Measurements from ENCODE around the gene TMEM220. TPM values are rescaled to one million over a fixed set of nuclear protein-coding genes. Genes with fewer than 3 reads are reported as not detected.

Gene TMEM220
- total RNA-seq, 1 donor from 2014 or later = 0.56 TPM

DNA sequence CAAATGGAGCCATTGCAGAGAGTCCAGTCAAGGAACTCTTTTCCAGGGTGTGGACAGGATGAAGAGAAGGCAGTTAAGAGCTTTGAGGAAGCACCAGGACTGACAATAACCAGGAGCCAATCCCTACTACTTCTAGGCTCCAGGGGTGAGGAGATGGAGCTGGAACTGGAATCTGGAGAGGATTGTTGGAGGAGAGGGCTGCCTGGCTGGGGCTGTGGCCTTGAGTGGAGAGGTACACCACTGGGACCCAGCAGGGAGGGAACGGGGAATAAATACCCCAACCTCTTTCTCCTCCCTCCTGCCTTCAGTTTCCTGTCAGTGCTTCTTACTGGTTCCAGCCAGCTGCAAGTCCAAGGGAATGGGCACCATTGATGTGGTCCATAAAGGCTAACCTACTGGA is 32.2 kb upstream of the TMEM220 start:
- no peaks in the 10 kb centered on the region for H3K9me3 Mint-ChIP-seq
- intact Hi-C loops (cut with micrococcal nuclease) = no loop called here
- no peaks in the 10 kb centered on the region for H3K36me3 Mint-ChIP-seq (ENCODE audit: low read depth)
- H3K27ac Mint-ChIP-seq = no peak overlapping the region
- no peak overlapping the region for H3K4me3 Mint-ChIP-seq
- no peaks in the 10 kb centered on the region for H3K4me1 Mint-ChIP-seq
- no peaks in the 10 kb centered on the region for H3K27me3 Mint-ChIP-seq
- no peak for DNase-seq

DNA sequence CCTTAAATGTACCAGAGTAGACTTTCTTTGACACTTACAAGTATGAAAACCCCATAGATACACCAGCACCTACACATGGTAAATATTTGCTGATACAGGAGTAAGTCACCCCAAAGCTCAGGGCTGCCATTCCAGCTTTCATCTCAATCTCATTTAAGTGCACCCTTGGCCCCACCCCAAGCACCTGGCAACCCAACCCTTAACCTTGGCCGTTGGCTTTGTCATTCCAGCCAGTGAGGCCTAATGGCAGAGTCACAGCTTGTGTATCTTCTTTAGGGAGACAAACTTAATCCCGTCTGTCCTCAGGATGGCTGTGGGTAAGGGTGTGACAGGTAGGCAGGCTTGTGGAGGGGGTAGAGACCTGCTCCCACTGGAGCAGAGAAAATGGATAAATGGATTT is 31.5 kb upstream of the TMEM220 start:
- Mint-ChIP-seq H3K27ac (no peak overlapping the region), H3K27me3 (no peaks in the 10 kb centered on the region), H3K36me3 (ENCODE audit: low read depth) (no peaks in the 10 kb centered on the region), H3K9me3 (no peaks in the 10 kb centered on the region), H3K4me1 (no peaks in the 10 kb centered on the region), H3K4me3 (no peak overlapping the region)
- intact Hi-C loops (cut with micrococcal nuclease) = no loop called here
- no peak for DNase-seq

DNA sequence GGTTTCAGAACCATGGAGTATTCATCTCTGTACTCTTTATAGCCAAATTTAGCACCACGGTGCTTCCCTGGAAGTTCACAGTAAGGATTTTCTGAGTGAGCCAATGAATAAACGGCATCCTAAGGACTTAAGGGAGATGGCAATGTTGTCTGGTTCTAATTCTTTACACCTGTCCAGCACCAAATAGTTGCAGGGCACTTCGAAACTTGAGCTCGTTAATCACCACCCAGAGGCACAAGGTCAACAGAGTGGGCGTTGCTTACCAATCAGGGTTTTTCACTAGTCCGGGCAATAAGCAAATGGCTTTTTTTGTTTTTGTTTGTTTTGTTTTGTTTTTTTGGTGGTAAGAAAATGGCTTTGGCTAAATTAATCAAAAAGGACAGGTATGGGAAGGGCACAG is 28.2 kb upstream of the TMEM220 start:
- no peaks in the 10 kb centered on the region for H3K36me3 Mint-ChIP-seq (ENCODE audit: low read depth)
- H3K4me3 Mint-ChIP-seq = no peak overlapping the region
- intact Hi-C loops (cut with micrococcal nuclease) = no loop called here
- peaks cover 3% of the 10 kb centered on the region for H3K27me3 Mint-ChIP-seq
- no peak overlapping the region for H3K27ac Mint-ChIP-seq
- no peaks in the 10 kb centered on the region for H3K9me3 Mint-ChIP-seq
- H3K4me1 Mint-ChIP-seq = no peaks in the 10 kb centered on the region
- no peak for DNase-seq

DNA sequence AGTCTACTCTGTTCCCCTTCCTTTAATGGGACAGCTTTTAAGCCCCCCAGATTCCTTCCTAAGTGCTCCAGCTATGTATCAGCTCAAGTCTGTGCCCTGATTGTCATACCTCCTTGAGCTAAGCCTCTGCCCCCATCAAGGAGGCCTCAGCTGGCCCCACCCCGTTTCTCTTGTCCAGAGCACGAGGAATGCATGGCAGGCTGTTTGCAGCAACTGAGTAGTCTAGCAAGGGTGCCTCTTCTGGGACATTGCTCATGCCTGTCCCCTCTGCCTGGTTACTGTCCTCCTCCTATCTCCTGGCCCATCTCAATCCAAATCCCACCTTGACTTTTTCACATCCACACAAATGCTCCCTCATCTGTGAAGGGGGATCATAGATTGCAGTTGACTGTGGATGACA is 27.8 kb upstream of the TMEM220 start:
- Mint-ChIP-seq H3K9me3 (no peaks in the 10 kb centered on the region), H3K4me1 (no peaks in the 10 kb centered on the region), H3K27ac (no peak overlapping the region), H3K36me3 (ENCODE audit: low read depth) (no peaks in the 10 kb centered on the region), H3K4me3 (no peak overlapping the region), H3K27me3 (peaks cover 3% of the 10 kb centered on the region)
- intact Hi-C loops (cut with micrococcal nuclease) = no loop called here
- DNase-seq = no peak

DNA sequence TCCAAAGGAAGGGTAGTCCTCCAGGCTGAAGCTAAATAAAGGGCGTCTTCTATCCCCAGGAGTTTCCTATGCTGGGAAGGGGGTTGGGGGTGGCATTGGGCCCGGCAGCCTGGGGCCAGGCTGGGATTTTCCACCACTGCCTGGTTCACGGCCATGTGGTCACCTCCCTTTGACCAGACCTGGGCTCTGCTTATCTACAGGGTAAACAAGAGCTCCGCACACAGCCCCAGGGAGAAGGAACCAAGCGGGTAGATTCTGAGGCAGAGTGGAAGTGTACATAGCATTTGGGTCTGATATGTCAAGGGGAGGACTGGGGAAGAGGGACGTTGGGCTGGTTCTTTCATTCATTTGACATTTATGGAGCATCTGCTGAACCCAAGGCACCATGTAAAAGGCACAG is 27.2 kb upstream of the TMEM220 start:
- Mint-ChIP-seq H3K9me3 (no peaks in the 10 kb centered on the region), H3K27me3 (peaks cover 3% of the 10 kb centered on the region), H3K4me3 (no peak overlapping the region), H3K27ac (no peak overlapping the region), H3K4me1 (no peaks in the 10 kb centered on the region), H3K36me3 (ENCODE audit: low read depth) (no peaks in the 10 kb centered on the region)
- intact Hi-C loops (cut with micrococcal nuclease) = no loop called here
- DNase-seq = no peak

DNA sequence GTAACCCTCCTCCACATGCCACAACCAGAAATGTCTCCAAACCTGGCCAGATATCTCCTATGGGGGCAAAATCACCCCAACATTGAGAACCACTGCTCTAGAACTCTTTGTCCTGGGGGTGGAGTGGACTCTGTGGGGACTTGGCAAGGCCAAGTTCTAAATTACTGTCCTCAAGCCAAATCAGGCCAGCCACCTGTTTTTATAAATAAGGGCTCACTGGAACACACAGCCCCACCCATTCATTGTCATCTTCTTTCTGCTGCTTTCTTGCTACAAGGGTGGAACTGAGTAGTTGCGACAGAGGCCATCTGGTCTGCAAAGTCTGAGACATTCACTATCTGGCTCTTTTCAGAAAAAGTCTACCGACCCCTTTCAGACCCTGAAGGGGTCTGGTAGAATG is 26.8 kb upstream of the TMEM220 start:
- DNase-seq = no peak
- Mint-ChIP-seq H3K4me3 (no peak overlapping the region), H3K27me3 (peaks cover 3% of the 10 kb centered on the region), H3K27ac (no peak overlapping the region), H3K4me1 (no peaks in the 10 kb centered on the region), H3K36me3 (ENCODE audit: low read depth) (no peaks in the 10 kb centered on the region), H3K9me3 (no peaks in the 10 kb centered on the region)
- intact Hi-C loops (cut with micrococcal nuclease) = no loop called here

DNA sequence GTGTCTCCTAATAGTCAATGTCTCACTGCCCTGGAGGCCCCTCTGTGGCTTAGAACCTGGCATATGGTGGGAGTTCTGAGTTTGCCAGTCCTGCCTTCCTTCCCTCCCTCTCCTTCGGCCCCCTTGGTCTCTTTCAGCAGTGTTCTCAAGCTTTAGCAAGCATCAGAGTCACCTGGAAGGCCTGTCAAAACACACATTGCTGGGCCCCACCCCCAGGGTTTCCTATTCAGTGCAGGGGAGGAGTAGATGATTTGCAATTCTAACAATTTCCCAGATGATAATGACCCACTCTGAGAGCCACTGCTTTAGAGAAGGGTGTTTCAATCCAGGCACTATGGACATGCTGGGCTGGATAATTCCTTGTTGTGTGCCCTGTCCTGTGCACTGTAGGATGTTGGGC is 26.4 kb upstream of the TMEM220 start:
- intact Hi-C loops (cut with micrococcal nuclease) = no loop called here
- Mint-ChIP-seq H3K4me3 (no peak overlapping the region), H3K9me3 (no peaks in the 10 kb centered on the region), H3K36me3 (ENCODE audit: low read depth) (no peaks in the 10 kb centered on the region), H3K27ac (no peak overlapping the region), H3K27me3 (peaks cover 3% of the 10 kb centered on the region), H3K4me1 (no peaks in the 10 kb centered on the region)
- no peak for DNase-seq

DNA sequence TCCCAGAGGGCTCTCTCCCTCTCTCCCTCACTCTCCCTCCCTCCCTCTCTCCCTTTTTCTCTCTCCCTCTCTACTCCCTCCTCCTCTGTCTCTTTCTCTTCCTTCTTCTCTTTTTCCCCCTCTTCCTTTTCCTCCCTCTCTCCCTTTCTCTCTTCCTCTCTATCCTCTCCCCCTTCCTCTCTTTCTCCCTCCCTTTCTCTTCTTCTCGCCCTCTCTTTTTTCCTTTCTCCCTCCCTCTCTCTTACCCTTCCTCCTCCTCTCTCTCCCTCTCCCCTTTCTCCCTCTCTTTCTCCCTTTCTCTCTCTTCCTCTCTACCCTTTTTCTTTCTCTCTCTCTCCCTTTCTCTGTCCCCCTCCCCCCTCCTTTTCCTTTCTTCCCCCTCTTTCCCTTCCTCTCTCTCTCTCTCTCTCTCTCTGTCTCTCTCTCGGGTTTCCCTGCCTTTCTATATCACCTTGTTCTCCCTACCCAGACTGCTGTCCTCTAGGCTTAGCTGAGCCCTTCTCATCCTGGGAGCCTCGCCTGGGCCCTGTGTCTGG is 25.8 kb upstream of the TMEM220 start:
- Mint-ChIP-seq H3K4me1 (no peaks in the 10 kb centered on the region), H3K9me3 (no peaks in the 10 kb centered on the region), H3K27me3 (peaks cover 3% of the 10 kb centered on the region), H3K4me3 (no peak overlapping the region), H3K36me3 (ENCODE audit: low read depth) (no peaks in the 10 kb centered on the region), H3K27ac (no peak overlapping the region)
- no peak for DNase-seq
- intact Hi-C loops (cut with micrococcal nuclease) = no loop called here

DNA sequence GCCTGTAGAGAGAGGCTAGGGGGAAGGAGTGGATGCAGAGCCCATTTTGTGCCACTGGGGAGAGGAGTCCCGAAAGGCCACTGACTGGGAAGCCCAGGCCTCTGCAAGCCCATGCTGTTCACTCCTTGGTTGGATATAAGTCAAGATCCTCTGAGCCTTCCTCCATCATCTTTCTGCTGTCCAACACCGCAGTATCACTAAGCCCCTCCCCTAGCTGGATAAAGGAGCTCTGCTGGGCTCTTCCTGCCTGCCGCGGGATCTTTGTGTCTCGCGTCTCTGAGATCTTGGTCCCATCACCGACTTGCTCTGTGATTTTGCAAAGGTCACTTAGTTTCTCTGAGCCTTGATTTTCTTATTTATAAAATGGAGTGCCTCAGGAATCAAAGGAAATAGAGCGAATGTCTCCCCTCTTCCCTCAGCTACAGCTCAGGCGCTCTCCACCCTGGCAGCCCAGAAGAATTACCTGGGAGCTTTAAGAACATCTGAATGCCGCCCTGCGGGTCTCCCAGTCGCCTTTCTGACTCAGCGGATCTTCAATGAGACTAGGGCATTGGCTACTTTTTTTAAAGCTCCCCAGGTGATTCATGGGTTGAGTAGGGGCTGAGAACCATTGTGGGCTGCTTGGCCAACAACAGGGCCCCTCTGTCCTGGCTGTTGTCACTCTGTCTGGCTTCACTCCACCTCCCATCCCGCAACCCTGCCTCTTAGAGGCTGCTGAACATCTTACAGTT is 25.2 kb upstream of the TMEM220 start:
- no peaks in the 10 kb centered on the region for H3K9me3 Mint-ChIP-seq
- no peak overlapping the region for H3K27ac Mint-ChIP-seq
- peaks cover 3% of the 10 kb centered on the region for H3K27me3 Mint-ChIP-seq
- no peak overlapping the region for H3K4me3 Mint-ChIP-seq
- intact Hi-C loops (cut with micrococcal nuclease) = loop anchor here (1.0 kb wide), 1 partner anchor 90 kb away; no protein-coding TSS in a partner anchor
- H3K4me1 Mint-ChIP-seq = no peaks in the 10 kb centered on the region
- DNase-seq = no peak
- H3K36me3 Mint-ChIP-seq (ENCODE audit: low read depth) = no peaks in the 10 kb centered on the region

DNA sequence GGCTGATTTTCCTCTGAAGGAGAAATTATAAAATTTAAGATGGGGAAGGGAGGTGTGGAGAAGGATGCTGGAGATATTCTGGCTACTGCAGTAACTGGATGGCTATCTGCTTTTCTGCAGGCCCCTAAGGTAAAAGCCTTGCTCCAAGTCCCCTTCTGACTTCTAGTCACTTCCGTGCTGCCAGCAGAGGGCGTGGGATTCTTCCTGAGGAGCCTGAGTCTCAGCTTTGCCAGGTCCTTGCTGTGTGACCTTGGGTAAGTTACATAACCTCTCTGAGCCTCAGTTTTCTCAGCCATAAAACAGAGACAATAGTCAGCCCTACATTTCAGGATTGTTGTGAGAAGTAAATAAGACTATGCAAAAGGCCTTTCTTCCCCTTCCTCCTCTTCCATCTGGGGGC is 24.3 kb upstream of the TMEM220 start:
- no peaks in the 10 kb centered on the region for H3K9me3 Mint-ChIP-seq
- no peak overlapping the region for H3K4me3 Mint-ChIP-seq
- no peaks in the 10 kb centered on the region for H3K36me3 Mint-ChIP-seq (ENCODE audit: low read depth)
- no peaks in the 10 kb centered on the region for H3K4me1 Mint-ChIP-seq
- H3K27ac Mint-ChIP-seq = no peak overlapping the region
- intact Hi-C loops (cut with micrococcal nuclease) = loop anchor here (1.0 kb wide), 1 partner anchor 91 kb away; no protein-coding TSS in a partner anchor
- peaks cover 3% of the 10 kb centered on the region for H3K27me3 Mint-ChIP-seq
- peak; percentile 70 for DNase-seq

DNA sequence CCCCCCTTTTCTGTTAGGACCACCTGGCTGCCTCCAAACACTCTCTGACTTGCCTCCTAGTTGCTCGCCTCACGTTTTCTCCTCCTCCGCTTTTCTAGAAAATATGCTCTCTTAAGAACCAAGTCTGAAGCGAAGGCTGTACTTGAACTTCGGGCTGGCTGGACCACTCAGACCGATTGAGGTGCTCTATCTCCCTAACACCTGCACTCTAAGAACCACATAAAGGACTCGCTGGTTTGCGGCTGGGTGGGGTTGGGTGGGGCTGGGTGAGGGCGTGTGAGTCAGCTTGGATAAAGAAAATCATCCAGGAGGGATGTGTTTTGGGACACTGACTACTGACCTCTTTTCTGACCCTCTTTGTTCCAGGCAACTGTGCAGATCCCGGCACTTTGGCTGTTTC is 22.9 kb upstream of the TMEM220 start:
- peaks cover 3% of the 10 kb centered on the region for H3K27me3 Mint-ChIP-seq
- H3K9me3 Mint-ChIP-seq = no peaks in the 10 kb centered on the region
- no peak overlapping the region for H3K27ac Mint-ChIP-seq
- intact Hi-C loops (cut with micrococcal nuclease) = no loop called here
- H3K4me1 Mint-ChIP-seq = no peaks in the 10 kb centered on the region
- no peak for DNase-seq
- H3K4me3 Mint-ChIP-seq = no peak overlapping the region
- H3K36me3 Mint-ChIP-seq (ENCODE audit: low read depth) = no peaks in the 10 kb centered on the region

DNA sequence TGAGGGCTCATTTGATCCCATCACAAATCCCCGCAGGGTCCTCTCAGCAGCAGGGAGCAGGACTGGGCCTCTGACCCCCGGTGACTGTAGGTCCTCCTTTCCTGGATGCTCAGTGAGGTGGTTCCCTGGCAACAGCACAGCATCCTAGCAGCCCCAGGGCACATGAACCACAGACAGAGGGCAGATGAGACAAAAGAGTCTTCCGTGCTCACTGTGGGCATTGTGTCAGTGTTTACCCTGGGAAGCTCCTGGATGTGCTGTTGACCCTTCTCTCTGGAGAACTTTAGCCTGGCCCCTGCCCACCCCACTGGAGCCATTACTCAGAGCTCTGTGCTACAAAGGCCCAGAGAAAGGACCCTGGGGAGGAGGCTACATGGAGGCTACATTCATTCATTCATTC is 21.7 kb upstream of the TMEM220 start:
- H3K36me3 Mint-ChIP-seq (ENCODE audit: low read depth) = no peaks in the 10 kb centered on the region

DNA sequence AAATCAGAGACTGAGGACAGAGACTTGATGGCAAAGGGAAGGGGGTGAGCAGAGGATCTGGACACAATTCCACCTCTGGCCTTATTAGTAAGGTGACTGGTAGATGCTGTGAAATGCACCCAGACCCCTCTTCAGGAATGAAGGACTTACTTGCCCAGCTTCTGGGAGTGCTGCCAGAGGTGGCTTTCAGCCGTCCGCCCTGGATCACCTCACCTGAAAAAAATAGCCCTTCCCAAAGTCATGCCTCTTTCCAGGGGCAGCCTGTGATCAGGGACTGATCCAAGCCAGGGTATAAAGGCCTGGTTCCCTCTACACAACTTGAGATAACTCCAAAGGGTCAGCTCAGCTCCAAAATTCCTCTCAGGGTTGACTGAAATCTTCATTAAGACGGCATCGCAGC is 20.4 kb upstream of the TMEM220 start:
- no peaks in the 10 kb centered on the region for H3K9me3 Mint-ChIP-seq
- intact Hi-C loops (cut with micrococcal nuclease) = no loop called here
- no peak overlapping the region for H3K4me3 Mint-ChIP-seq
- H3K27me3 Mint-ChIP-seq = peaks cover 6% of the 10 kb centered on the region
- H3K36me3 Mint-ChIP-seq (ENCODE audit: low read depth) = no peaks in the 10 kb centered on the region
- DNase-seq = no peak
- H3K27ac Mint-ChIP-seq = no peak overlapping the region
- H3K4me1 Mint-ChIP-seq = no peaks in the 10 kb centered on the region

More for the DNA sequence above, 21.7 kb upstream of the TMEM220 start:
- Mint-ChIP-seq H3K9me3 (no peaks in the 10 kb centered on the region), H3K4me3 (no peak overlapping the region), H3K27ac (no peak overlapping the region), H3K4me1 (no peaks in the 10 kb centered on the region), H3K27me3 (peaks cover 8% of the 10 kb centered on the region)
- no peak for DNase-seq
- intact Hi-C loops (cut with micrococcal nuclease) = no loop called here

DNA sequence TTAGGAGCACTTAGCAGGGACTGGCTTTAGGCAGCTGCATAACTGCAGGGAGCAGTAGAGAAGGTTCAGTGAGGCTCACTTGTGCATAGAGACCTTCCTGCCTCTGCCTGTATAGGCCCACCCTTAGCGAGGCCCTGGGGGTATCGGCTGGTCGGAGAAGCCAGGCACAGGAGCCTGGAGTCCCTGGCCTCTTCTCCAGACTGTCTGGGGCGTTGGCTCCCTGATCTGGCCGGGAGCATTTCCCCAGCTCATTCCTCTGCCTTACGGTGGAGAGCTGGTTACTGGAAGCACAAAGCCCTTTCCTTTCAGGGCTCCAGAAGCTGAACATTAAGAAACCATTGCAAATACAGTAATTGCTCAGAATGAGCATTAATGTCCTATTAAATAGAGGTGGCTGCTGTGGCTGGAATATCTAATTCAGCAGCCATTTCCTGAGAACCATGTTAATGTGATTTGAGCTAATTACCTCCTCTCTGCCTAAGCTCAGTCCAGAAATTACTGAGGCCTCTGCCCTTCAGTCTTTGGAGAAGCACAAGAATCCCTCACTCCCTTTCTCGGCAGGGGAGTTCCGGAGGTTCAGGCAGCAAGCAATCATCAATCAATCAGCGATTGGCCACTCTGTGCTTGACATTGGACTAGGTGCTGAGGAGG is 18.8 kb upstream of the TMEM220 start:
- intact Hi-C loops (cut with micrococcal nuclease) = no loop called here
- H3K36me3 Mint-ChIP-seq (ENCODE audit: low read depth) = no peaks in the 10 kb centered on the region
- H3K9me3 Mint-ChIP-seq = no peaks in the 10 kb centered on the region
- no peak overlapping the region for H3K27ac Mint-ChIP-seq
- no peak for DNase-seq
- H3K27me3 Mint-ChIP-seq = peaks cover 8% of the 10 kb centered on the region
- H3K4me3 Mint-ChIP-seq = no peak overlapping the region
- peaks cover 4% of the 10 kb centered on the region for H3K4me1 Mint-ChIP-seq

Data from activated CD4-positive, alpha-beta T cell treated with anti-CD3 and anti-CD28 coated beads, Interleukin-2, amount 10 ng/mL, durations not matched to agents 24 days and 14 days (primary cell).